Measurements from ENCODE around the gene TMEM222. TPM values are rescaled to one million over a fixed set of nuclear protein-coding genes. Genes with fewer than 3 reads are reported as not detected.

TMEM222 gene
- total and polyA plus RNA-seq, 2 of the 4 experiments (the other 2 are of a cell fraction) = 19.9 to 54.1 TPM

GRCh38 chr1:27350663-27351540, 28.9 kb downstream of the TMEM222 start:
- H4K5ac ChIP-seq (ENCODE audit: low read depth, low read length) = no peak overlapping the region
- H2AK5ac ChIP-seq (ENCODE audit: low read depth, low read length) = no peak overlapping the region
- H3K4ac ChIP-seq (ENCODE audit: low read depth, low read length) = no peak overlapping the region
- H3K56ac ChIP-seq (ENCODE audit: extremely low read depth, insufficient read depth, low read length) = no peak overlapping the region
- DNase-seq = no peak
- no peaks in the 10 kb centered on the region for H3K9me3 ChIP-seq (ENCODE audit: control insufficient read depth, insufficient read depth, low read length)
- WGBS, 2 experiments (ENCODE audit: extremely low coverage in 2 of 2, insufficient read length in 1 of 2) = 36% methylated on average over 24 of the region's 62 CpGs; no CpG with 5 or more reads in 1 of the 2 experiments
- no peak overlapping the region for H4K8ac ChIP-seq (ENCODE audit: low read depth in 2 of 2, low read length in 2 of 2)
- TF ChIP-seq NFE2L2 (IDR thresholded peaks at IDR 0.05; ENCODE audit: low read depth, low read length) (no peak), RFX5 (IDR thresholded peaks at IDR 0.05; ENCODE audit: low read depth, low read length) (no peak), CEBPB (IDR thresholded peaks at IDR 0.05; ENCODE audit: low read depth, low read length) (no peak), POLR2A (IDR thresholded peaks at IDR 0.05; ENCODE audit: low read depth, low read length) (no peak), MXI1 (IDR thresholded peaks at IDR 0.05; ENCODE audit: borderline replicate concordance, low read depth, low read length) (no peak), CHD1 (IDR thresholded peaks at IDR 0.05; ENCODE audit: low read depth, low read length) (no peak), USF2 (IDR thresholded peaks at IDR 0.05; ENCODE audit: low read depth, low read length) (no peak), BHLHE40 (IDR thresholded peaks at IDR 0.05; ENCODE audit: low read depth, low read length) (no peak)
- H2BK20ac ChIP-seq (ENCODE audit: low read depth, low read length) = no peak overlapping the region
- H3K36me3 ChIP-seq (ENCODE audit: control insufficient read depth, insufficient read depth, low read length) = peaks cover 9% of the 10 kb centered on the region
- H3K9me1 ChIP-seq (ENCODE audit: insufficient read depth, low read length) = no peaks in the 10 kb centered on the region; the same call in 1 of the 2 replicates
- in situ Hi-C loops (cut with MboI; ENCODE audit: low sequenced_read_pairs) (no loop called here), dilution Hi-C loops (cut with HindIII; ENCODE audit: low sequenced_read_pairs, unreplicated experiment) (no loop called here), intact Hi-C loops (cut with micrococcal nuclease) (no loop called here)
- H4K91ac ChIP-seq (ENCODE audit: insufficient read depth, low read depth, low read length) = no peak overlapping the region
- no peak overlapping the region for H3K4me3 ChIP-seq (ENCODE audit: insufficient read depth, low read depth, low read length)
- no TSS peak for BruUV-seq (replicated peaks)
- ATAC-seq (ENCODE audit: low read depth) = no peak
- no peak overlapping the region for H2BK120ac ChIP-seq (ENCODE audit: low read depth, low read length)
- no peak overlapping the region for H3K9ac ChIP-seq (ENCODE audit: low read depth, low read length)
- no peak overlapping the region for H2BK5ac ChIP-seq (ENCODE audit: low read depth, low read length, poor library complexity, severe bottlenecking)
- peaks cover 6% of the 10 kb centered on the region; the same call in 1 of the 2 replicates for H3K4me1 ChIP-seq (ENCODE audit: control insufficient read depth, insufficient read depth, low read length)
- H3K23ac ChIP-seq (ENCODE audit: low read depth, low read length) = no peak overlapping the region
- H3K14ac ChIP-seq (replicated peaks; ENCODE audit: low read depth, low read length) = no peak overlapping the region
- H3K27me3 ChIP-seq (ENCODE audit: control insufficient read depth, insufficient read depth, low read length) = no peaks in the 10 kb centered on the region; the same call in 1 of the 2 replicates
- ChIA-PET CTCF (no interaction called here), POLR2A (ENCODE audit: unreplicated experiment) (no interaction called here)
- H3K79me1 ChIP-seq (ENCODE audit: low read depth in 1 of 2, low read length in 2 of 2) = no peaks in the 10 kb centered on the region
- no peaks in the 10 kb centered on the region for H4K20me1 ChIP-seq (ENCODE audit: insufficient read depth, low read length)
- no peak overlapping the region for H3K27ac ChIP-seq (ENCODE audit: insufficient read depth, low read length)
- H3K4me2 ChIP-seq (ENCODE audit: low read depth, low read length) = no peak overlapping the region
- peak overlapping the region; percentile 33 for H2AFZ ChIP-seq (replicated peaks; ENCODE audit: low read length, poor library complexity)
- no peak overlapping the region for H3K18ac ChIP-seq (ENCODE audit: low read depth, low read length)
- no peak overlapping the region for H2BK15ac ChIP-seq (ENCODE audit: low read depth, low read length)
- no peak overlapping the region for H2AK9ac ChIP-seq (replicated peaks; ENCODE audit: low read depth, low read length, poor library complexity)

All from IMR-90 (cell line).